ENCODE data around the gene TNMD.

DNA sequence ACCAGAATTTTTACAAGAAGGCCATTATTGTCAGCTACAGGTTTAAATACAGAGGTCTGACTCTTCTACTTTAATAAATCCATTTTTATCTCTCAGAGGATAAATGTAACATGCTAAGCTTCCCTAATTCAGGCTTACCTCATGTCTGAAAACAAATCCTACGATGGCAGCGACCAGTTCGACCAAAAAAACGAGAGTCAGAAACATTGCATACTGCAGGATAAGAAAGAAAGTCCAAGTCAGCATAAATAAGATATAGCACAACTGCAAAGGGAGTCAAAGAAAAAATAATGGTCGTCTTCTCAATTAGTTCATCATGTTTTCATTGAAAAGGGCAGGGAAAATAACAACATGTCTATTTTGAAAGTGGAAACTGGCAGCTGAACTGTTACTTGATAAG is 50.3 kb downstream of the TNMD start:
- TF ChIP-seq, protein P1, sequence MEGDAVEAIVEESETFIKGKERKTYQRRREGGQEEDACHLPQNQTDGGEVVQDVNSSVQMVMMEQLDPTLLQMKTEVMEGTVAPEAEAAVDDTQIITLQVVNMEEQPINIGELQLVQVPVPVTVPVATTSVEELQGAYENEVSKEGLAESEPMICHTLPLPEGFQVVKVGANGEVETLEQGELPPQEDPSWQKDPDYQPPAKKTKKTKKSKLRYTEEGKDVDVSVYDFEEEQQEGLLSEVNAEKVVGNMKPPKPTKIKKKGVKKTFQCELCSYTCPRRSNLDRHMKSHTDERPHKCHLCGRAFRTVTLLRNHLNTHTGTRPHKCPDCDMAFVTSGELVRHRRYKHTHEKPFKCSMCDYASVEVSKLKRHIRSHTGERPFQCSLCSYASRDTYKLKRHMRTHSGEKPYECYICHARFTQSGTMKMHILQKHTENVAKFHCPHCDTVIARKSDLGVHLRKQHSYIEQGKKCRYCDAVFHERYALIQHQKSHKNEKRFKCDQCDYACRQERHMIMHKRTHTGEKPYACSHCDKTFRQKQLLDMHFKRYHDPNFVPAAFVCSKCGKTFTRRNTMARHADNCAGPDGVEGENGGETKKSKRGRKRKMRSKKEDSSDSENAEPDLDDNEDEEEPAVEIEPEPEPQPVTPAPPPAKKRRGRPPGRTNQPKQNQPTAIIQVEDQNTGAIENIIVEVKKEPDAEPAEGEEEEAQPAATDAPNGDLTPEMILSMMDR (IDR thresholded peaks at IDR 0.05) = no peak
- TF ChIP-seq EP300 (IDR thresholded peaks at IDR 0.05) (no peak), POLR2A (IDR thresholded peaks at IDR 0.05) (no peak)

Data from ovary (tissue), 3 donors.